ENCODE results near the gene ANTXRL.

GRCh38 chr10:46285300-46285699 lies 1.5 kb upstream of the ANTXRL start:
- no peak for TF ChIP-seq CTCF (conservative IDR thresholded peaks at IDR 0.05; ENCODE audit: low read length)
- no peak for TF ChIP-seq EZH2phosphoT487 (IDR thresholded peaks at IDR 0.05; ENCODE audit: borderline replicate concordance, low read depth, low read length)
